ENCODE data around the gene POLR3K.

DNA sequence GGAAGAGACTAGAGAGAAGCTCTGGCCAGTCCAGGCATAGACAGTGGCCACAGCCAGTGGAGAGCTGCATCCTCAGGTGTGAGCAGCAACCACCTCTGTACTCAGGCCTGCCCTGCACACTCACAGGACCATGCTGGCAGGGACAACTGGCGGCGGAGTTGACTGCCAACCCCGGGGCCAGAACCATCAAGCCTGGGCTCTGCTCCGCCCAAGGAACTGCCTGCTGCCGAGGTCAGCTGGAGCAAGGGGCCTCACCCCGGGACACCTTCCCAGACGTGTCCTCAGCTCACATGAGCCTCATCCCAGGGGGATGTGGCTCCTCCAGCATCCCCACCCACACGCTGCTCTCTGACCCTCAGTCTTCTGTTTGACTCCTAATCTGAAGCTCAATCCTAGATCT, 15.8 kb upstream of the POLR3K start:
- no peak for TF ChIP-seq CTCF (IDR thresholded peaks at IDR 0.05; ENCODE audit: low read depth, low read length, missing input control)
- no peak for TF ChIP-seq RXRA (IDR thresholded peaks at IDR 0.05)
- TF ChIP-seq RAD21 (IDR thresholded peaks at IDR 0.05), result no peak
- TF ChIP-seq TAF1 (conservative IDR thresholded peaks at IDR 0.05), result no peak
- TF ChIP-seq JUND (IDR thresholded peaks at IDR 0.05), result no peak
- TF ChIP-seq, protein P1, sequence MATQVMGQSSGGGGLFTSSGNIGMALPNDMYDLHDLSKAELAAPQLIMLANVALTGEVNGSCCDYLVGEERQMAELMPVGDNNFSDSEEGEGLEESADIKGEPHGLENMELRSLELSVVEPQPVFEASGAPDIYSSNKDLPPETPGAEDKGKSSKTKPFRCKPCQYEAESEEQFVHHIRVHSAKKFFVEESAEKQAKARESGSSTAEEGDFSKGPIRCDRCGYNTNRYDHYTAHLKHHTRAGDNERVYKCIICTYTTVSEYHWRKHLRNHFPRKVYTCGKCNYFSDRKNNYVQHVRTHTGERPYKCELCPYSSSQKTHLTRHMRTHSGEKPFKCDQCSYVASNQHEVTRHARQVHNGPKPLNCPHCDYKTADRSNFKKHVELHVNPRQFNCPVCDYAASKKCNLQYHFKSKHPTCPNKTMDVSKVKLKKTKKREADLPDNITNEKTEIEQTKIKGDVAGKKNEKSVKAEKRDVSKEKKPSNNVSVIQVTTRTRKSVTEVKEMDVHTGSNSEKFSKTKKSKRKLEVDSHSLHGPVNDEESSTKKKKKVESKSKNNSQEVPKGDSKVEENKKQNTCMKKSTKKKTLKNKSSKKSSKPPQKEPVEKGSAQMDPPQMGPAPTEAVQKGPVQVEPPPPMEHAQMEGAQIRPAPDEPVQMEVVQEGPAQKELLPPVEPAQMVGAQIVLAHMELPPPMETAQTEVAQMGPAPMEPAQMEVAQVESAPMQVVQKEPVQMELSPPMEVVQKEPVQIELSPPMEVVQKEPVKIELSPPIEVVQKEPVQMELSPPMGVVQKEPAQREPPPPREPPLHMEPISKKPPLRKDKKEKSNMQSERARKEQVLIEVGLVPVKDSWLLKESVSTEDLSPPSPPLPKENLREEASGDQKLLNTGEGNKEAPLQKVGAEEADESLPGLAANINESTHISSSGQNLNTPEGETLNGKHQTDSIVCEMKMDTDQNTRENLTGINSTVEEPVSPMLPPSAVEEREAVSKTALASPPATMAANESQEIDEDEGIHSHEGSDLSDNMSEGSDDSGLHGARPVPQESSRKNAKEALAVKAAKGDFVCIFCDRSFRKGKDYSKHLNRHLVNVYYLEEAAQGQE (IDR thresholded peaks at IDR 0.05), result no peak
- TF ChIP-seq MAX (IDR thresholded peaks at IDR 0.05), result no peak
- TF ChIP-seq ATF3 (IDR thresholded peaks at IDR 0.05), result no peak

All from liver (tissue), 3 donors.